Coronary artery (tissue), 2 donors: ENCODE data around the gene ZNF469.

Experiments
- DNase-seq: peaks from one replicate; pipeline ENCODE4 v3.0.0-alpha.2; 2017; ENCODE audit warnings: low spot score
- H3K27ac ChIP-seq, 2 donors: fragments of 200-600 bp; sonication (generic); one replicate each; pipeline ENCODE4 v1.5.1; 2016 to 2019
- H3K4me3 ChIP-seq: fragments of 200-600 bp; sonication (generic); 2 replicates; pipeline ENCODE4 v1.5.1; 2016; ENCODE audit warnings: mild to moderate bottlenecking, moderate library complexity
- TF ChIP-seq, protein P1 (sequence below): fragments of 200-600 bp; sonication (generic); IDR thresholded peaks from one replicate; pipeline ENCODE4 v1.5.1; 2019; ENCODE audit warnings: antibody characterized with exemption

ZNF469 gene

DNA sequence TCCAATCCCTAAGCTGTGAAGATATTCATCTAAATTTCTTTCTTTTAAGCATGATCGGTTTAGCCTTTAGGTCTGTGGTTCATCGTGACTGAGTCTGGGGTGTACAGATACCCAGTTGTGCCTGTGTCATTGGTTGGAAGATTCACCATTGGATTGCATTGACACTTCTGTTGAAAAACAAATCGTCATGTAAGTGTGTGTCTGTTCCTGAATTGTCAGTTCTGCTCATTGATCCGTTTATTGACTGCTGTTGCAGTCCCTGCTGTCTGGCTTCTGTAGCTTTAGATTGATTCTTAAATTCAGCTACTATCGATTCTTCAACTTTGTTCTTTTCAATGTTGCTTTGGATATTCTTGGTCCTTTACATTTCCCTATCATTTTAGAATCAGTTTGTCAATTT lies 21.0 kb upstream of the ZNF469 start:
- DNase-seq: no peak
- Histone ChIP-seq H3K4me3 (no peak overlapping the region), H3K27ac (no peak overlapping the region)
- TF ChIP-seq, protein P1, sequence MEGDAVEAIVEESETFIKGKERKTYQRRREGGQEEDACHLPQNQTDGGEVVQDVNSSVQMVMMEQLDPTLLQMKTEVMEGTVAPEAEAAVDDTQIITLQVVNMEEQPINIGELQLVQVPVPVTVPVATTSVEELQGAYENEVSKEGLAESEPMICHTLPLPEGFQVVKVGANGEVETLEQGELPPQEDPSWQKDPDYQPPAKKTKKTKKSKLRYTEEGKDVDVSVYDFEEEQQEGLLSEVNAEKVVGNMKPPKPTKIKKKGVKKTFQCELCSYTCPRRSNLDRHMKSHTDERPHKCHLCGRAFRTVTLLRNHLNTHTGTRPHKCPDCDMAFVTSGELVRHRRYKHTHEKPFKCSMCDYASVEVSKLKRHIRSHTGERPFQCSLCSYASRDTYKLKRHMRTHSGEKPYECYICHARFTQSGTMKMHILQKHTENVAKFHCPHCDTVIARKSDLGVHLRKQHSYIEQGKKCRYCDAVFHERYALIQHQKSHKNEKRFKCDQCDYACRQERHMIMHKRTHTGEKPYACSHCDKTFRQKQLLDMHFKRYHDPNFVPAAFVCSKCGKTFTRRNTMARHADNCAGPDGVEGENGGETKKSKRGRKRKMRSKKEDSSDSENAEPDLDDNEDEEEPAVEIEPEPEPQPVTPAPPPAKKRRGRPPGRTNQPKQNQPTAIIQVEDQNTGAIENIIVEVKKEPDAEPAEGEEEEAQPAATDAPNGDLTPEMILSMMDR: no peak

DNA sequence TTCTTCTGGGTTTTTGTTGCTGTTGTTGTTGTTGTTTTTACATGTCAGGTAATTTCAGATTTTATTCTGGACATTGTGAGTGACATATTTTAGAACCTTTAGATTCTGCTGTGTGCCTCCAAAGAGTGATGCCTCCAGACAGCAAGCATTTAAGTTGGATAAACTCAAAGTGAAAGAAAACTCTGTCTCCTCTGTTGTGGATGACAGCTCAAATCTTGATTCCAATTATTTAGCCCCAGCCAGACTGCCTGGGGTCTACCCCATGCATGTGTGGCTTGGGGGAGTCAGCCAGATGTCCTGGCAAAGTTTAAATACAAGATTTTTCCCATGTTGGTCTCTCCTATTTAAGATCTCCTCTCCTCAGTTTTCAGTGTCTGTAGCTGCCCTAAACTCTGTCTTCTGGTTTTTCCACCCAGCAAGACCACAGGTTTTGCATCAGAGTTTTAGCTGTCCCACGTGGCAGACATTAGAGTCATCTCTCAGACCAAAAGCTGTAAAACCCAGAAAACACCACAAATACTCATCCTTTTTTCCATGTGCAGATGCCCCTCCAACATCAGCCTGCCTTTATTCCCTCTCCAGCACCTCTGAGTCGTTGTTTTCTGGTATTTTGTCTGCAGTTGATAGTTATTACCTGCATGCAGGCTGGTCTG lies 19.4 kb upstream of the ZNF469 start:
- no peak overlapping the region for H3K27ac ChIP-seq
- H3K4me3 ChIP-seq: no peak overlapping the region
- TF ChIP-seq, protein P1: no peak
- no peak for DNase-seq

- Histone ChIP-seq H3K4me3 (no peak overlapping the region), H3K27ac (no peak overlapping the region)
- TF ChIP-seq, protein P1: no peak
- DNase-seq: no peak
Measured at GRCh38 chr16:88365244-88365865, 17.4 kb upstream of the ZNF469 start.

DNA sequence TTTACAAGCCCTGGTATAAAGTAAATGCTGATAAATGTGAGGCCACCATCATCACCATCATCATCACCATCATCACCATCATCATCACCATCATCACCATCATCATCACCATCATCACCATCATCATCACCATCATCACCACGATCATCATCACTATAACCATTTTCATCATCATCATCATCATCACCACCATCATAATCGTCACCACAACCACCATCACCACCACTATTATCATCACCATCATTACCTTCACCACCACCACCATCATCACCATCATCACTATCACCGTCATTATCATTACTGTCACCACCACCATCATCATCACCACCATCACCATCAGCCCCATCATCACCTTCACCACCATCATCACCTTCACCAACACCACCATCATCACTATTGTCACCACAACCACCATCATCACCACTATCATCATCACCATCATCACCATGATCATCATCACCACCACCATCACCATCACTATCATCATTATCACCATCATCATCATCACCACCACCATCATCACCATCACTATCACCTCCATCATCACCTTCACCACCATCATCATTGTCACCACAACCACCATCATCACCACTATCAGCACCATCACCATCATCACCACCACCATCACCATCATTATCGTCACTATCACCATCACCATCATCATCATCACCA lies 16.6 kb upstream of the ZNF469 start:
- Histone ChIP-seq H3K27ac (no peak overlapping the region), H3K4me3 (no peak overlapping the region)
- TF ChIP-seq, protein P1: no peak
- DNase-seq: no peak

- DNase-seq: no peak
- no peak overlapping the region for H3K27ac ChIP-seq
- TF ChIP-seq, protein P1: no peak
- no peak overlapping the region for H3K4me3 ChIP-seq
Measured at GRCh38 chr16:88366704-88367047, 16.1 kb upstream of the ZNF469 start.

- TF ChIP-seq, protein P1: no peak
- no peak overlapping the region for H3K4me3 ChIP-seq
- no peak for DNase-seq
- no peak overlapping the region for H3K27ac ChIP-seq
Measured at GRCh38 chr16:88367560-88367959, 15.2 kb upstream of the ZNF469 start.

- no peak for DNase-seq
- H3K4me3 ChIP-seq: no peak overlapping the region
- TF ChIP-seq, protein P1: no peak
- H3K27ac ChIP-seq: no peak overlapping the region
Measured at GRCh38 chr16:88368036-88368435, 14.7 kb upstream of the ZNF469 start.
